ENCODE data around the gene RBM26.

The RBM26 gene

DNA sequence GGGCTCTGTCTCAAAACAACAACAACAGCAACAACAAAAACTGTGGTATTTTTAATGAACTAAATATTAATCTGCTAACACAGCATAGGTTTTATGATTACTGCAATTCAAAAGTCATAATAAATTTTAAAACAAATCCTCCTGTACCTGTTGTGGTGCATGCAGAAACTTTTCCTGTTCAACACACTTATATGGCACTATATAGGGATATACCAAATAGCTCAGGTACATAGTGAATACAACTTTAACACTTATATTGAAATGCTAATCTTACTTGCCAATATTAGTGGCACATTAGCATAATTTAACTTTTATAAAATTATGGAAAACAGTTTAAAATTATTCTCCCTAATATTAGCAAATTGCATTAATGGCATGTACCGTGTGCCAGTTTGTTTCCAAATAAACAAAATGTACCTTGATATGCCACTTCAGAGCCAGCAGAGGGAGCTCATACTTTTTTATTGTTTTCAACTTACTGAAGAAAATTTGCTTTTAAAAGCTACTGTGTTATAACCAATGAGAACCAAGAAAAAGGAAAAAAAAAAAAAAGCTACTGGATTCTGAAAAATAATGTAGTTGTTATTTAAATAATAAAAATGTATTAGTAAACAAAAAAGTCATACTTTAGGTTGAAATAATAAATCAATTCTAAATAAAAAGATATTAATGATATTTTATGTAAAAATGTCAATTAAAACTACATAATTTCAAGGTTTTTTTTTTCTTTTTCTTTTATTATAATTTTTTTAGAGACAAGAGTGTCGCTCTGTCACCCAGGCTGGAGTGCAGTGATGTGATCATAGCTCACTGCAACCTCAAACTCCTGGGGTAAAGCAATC lies 18.0 kb upstream of the RBM26 start:
- DNase-seq, result no peak

DNA sequence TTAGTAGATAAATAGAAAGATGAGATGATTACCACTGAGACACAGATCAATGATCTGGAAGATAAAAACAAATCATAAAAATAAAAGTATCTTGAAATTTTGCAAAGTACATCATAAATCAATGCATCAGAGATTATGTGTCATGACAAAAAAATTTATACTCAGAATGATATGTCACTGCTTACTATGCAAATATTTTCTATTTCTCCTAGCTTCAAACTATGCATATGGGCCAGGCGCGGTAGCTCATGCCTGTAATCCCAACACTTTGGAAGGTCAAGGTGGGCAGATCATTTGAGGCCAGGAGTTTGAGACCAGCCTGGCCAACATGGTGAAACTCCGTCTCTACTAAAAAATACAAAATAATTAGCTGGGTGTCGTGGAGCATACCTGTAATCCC lies 17.3 kb upstream of the RBM26 start:
- no peak for DNase-seq

DNA sequence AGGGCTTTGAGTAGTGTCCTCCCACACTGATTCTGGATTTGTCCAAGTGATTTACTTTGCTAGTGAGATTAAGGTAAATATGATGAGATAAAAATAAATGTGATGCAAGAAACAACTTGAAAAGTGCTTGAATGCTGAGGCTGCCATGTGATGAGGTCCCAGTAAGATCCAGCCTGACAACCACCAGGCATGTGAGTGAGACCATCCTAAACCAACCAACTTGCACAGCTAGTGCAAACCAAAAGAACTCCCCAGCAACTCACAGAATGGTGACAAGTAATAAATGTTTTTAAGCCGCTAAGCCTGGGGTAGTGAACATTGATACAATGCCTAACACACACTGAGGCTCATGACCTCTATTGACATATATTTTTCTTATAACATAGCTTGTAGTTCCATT lies 13.3 kb upstream of the RBM26 start:
- no peak for DNase-seq

DNA sequence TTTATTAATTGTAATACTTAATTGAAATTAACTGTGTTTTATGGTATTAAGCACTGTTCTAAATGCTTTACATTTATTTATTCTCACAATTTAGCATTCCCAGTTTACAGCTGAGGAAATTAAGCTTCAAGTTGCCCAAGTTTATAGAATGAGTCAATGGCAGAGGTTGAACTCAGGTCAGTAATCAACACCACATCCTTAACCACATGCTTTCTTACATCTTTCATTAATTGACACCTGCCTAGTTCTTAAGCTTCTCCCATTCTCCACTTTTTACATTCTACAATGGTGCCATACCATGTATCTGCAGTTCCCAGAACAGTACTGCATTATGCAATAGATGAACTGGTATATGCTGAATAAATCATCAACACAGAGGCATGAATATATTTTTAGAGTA lies 11.7 kb upstream of the RBM26 start:
- no peak for DNase-seq

DNA sequence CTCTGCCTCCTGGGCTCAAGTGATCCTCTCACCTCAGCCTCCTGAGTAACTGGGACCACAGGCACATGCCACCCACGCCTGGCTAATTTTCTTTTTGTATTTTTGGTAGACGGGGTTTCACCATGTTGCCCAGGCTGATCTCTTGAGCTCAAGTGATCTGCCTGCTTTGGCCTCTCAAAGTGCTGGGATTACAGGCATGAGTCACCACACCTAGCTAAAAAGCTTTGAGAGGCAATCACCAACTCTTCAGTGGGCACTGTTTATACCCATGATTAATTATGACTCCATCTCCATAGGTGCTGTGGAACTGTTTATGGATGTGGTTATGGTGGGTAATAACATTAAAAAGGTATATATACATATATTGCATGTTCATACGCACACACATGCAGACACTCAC lies 7.5 kb upstream of the RBM26 start:
- no peak for DNase-seq

DNA sequence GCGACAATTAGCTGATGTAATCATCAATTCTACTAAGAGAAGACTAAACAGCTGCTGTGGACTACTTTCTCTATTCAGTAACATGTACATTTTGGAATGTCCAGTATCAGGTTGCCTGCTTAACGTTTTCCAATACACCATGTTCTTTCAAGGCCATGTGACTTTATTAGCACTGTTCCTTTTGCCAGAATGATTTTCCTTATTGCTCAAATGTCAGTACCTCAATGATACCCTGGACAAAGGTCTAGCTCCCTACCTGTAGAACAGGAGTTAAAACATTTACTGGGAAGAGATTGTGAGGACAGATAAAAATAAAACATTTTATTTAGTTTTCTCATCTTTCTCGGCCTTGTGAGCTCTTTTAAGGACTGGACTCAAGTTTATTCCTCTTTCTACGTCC lies 3.8 kb upstream of the RBM26 start:
- DNase-seq, result no peak

DNA sequence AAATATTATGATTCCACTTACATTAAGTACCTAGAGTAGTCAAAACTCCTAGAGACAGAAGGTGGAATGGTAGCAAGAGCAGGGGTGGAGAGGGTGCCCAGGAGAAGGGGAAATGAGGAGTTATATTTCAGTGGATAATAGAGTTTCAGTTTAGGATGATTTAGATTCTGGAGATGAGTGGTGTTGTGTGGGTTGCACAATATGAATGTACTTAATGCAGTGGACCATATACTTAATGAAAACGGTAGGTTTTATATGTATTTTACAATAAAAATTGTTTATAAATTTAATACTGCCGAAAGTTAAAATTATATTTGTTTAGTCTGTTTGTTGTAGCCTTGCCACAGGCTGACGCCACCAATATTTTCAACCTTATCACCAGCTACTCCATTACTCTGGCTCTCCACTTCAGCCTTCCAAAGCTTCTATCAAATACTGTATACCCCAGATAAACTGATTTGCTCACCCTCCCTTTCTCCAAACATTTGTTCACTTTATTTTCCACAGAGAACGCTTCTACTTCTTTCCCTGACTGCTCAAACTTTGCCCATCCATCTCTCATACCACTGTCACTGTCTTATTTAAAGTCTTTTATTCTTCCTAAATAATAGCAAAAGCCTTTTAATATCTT lies 1.4 kb upstream of the RBM26 start:
- no peak for DNase-seq

DNA sequence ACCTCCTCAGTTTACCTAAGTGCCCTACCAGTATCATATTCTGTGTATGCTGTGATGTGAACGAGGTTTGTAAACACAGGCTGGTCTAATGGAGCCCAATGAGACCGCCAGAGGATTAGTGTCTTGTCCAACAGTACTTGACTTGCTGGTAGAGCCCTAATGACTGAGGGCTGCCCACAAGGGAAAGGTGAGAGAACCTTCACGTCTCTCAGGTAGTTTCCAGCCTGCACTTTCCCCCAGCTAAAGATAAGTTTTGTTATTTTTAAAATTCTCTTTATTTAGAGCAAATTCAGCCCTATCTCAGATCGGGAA lies 498 bp upstream of the RBM26 start:
- no peak for DNase-seq

DNA sequence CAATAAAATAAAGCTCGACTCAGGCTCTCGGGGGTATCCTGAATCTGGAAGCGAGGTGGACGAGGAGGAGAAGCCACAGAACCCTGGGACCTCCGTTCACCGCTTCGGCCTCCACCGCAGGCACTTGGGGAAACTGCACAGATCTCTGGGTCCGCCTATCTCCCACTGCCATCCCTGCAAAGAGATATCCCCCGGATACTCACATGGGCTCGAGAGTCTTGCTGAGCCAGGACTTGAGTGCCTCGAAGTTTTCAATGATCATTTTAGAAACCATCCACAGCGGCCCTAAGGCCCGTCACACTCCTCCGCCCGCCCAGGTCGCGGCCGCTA lies 589 bp downstream of the RBM26 start:
- no peak for DNase-seq

DNA sequence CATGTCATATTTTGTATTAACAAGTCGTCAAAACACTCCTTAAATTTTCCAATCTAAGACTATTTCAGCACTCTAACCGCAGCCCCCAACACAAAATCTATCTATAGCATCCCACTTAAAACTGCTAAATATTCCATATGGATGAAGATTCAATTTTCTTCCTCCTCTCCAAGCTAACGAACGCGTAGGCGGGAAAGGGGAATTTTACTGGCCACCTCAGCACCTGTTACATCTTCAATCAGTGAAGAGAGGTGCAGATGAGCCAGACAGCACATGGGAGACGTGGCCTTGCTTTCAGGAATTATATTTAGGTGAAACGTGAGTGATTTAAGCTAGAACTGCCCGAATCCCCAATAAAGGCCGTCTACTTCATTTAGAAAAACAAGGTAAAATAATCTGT lies 1.1 kb downstream of the RBM26 start:
- DNase-seq, result no peak

DNA sequence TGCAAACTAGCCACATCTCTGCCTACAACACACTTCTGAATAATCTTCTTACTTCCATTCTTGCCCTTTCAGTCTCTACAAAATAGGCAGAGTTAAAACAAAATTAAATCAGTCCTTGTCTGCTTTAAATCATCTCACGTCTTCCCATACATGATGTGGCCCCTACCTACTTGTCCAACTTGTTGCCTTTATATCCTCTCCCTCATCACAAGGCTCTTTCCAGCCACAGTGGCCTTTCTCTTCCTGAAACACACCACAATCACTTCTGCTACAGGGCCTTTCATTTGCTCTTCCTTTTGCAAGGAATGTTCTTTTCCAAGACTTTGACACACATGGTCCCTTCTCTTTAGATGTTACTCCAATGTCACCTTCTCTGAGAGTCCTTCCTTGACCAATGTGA lies 1.7 kb downstream of the RBM26 start:
- DNase-seq, result no peak

DNA sequence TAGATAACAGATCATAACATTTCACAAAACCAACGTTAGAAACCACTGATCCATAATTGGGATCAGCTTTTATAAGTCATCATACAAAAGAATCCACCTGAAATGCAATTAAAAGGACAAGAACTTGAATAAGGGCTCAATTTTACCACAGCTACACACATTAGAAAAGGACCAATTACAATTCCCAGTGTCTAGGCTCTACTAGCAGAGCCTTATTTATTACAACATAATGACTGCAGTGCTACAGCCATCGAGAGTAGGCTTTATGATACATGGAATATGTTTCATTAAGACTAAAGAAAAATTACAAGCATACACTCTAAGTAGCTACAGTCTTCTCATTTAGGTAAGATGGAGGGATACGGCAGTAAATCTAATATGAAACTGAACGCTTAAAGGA lies 2.9 kb downstream of the RBM26 start:
- DNase-seq, result no peak

DNA sequence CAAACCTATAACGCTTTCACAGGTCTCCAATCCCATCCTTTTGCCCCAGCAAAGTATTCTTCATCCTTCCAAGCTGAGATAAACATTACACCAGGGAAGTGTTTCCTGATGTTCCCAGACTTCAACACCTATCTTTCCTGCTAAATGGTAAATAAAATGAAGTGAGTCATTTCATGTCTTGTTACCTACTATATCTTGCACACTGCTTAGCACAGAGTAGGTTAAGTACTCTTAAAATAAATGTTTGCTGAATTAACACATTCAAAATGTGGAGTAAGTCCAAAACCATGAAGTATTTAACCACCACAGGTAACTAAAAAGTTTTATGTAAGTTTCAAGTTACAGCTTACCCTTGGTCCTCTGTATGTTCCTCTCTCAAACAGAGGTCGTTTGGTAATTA lies 3.4 kb downstream of the RBM26 start:
- no peak for DNase-seq

DNA sequence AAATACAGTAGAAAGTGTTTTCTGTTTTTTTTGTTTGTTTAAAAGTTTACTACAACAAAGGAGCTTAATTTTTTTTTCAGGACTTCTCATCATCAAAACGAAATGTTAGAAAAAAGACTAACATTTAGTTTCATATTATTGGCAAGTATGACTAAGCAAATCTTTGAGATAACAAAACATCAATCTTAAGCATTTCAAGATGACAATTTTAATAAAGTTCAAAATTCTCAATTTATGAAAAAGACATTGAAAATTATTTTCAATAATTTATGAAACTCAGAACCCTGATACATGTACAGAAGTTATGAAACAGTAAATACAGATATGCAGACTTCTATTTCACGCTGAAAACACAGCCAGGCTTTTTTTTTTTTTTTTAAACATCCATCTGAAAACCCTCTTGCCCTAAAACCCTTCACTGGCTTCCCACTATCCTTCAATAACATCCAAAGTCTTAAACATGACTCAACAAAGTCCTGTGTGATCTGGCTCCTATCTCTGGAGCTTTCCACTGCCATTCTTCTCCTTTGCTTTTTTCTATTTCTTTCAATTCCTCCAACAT lies 3.9 kb downstream of the RBM26 start:
- DNase-seq, result no peak

DNA sequence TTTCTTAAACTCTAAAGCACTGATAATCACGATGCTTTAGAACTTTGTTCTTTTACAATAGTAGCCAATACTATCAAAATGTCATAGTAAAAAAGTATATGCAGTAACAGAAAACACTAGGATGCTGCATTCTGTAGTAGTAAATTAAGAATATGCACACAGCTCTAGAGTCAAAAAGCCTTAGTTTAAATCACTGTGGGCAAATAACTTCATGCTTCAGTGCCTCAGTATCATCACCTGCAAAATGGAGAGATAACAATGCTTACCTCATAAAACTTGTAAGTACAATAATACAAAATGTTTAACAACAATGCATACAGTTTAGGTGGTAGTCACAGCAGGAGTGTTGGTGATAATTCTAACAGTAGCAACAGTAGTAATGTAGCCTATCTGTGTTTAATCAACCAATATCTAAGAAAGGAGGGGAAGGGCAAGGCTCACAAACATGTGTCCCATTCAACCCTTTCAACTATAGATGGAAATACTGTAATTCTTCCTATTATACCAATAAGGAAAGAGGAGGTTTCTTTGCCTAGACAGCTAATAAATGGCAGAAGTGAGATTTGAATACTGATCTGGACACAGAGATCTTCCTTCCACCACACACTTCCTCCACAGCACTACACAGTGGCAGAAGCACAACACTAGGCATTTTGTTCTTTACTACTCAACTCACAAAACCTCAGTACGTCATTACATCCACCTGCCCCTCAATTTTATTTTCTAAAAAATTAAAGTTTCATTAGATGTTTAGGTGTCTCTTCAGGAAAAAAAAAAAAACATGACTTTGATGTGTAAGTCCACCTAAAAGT lies 4.6 kb downstream of the RBM26 start:
- DNase-seq, result no peak

DNA sequence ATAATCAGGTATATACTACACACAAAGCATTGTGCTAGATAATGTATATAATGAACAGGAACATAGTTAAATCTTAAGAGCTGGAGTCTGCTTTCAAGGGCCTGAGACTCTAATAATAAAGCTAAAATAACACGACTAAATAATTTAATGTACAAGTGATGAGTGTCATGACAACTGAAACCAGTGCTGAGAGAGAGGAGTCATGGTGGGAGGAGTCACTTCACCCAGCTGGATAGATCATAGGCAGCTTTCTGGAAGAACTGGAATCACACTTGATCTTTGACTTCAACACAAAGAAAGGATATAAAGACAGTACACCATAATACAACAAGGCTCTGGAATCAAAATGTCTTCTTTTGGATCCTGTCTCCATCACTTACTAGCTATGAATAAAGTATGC lies 7.1 kb downstream of the RBM26 start:
- DNase-seq, result no peak

DNA sequence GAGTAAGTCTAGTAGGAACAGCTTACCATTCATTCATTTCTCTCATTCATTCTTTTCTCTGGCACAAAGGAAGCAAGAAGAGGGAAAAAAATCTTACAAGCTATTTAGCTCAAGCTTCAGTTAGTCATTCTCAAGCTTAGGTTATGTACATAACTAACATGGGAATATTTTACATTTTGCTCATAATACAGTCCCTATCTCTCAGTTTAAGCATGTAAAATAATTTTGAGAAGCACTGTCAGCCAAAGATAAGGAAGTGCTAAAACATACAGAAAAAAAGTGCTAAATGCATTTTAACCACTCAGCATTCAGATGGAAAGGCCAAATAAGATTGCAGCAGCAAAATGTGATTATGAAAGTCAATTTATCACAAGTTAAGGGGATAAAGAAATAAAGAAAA lies 7.9 kb downstream of the RBM26 start:
- DNase-seq, result no peak

DNA sequence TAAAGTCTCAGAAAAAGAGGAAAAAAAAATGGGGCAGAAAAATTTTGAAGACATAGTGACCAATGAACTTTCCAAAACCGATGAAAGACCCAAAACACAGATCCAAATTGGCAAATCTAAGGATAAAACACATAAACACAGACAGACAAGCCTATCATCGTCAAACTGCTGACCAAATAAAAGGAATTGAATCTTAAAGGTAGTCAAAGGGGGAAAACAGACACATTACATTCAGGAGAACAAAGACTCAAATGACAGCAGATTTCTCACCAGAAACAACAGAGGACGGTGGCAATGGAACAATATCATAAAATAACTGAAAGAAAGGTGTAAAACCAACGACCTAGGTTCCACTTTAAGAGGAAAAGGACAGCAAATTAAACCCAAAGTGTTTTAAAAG lies 10.2 kb downstream of the RBM26 start:
- no peak for DNase-seq

DNA sequence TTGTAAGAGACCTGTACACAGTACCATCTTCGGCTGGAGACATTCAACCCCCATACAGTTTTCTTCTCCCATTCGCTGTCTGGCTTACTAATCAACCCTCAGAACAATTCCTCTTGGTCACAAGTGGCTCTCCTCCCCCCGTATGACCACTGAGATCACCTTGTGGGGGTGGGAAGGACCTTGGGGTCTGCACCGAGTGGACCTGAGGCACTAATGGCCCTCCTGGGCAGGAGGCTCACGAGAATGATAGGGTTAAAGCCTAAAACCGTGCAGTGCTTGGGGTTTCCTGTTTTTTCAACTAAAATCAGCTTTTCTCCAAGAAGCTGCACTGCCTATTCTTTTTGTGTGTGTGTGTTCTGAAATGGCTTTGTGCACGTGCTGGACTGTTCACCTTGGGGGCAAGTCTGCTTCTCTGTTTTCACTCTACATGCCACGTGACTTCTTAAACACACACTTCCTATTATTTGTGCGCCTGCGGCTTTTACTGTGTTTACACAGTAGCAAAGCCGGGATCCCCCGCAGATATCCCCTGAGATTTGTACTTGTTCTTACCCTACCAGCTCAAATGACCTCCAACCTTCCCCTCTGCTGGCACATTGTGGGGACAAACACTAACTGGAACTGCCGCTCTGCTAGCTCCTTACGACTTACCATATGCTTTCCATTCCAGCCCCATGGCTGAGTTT lies 12.3 kb downstream of the RBM26 start:
- peak; percentile 26 for DNase-seq

DNA sequence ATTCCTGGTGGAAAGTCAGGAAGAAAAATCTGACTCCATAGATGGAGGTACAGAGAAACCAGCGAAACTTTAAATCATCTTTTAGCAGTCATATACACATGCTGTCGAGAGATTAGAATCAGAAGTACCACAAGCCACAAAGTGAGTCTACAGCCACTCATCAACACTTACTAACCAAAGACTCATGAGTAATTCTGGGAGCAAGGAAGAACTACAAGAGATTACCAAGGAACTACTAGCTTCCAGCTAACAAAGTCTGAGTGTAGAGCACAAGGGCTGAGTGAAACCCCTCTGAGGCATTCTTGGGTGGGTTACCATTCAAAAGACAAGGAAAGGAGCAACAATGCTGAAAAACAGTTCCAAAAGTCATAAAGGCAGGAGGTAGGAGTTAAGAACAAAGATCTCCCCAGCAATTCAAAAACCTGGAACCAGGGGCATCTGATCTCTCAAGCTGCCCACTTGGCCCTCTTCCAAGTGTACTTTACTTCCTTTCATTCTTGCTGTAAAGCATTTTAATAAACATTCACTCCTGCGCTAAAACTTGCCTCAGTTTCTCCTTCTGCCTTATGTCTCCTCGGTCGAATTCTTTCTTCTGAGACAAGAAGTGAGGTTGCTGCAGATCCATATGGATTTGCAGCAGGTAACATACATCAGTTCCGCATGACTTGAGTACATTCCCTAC lies 13.0 kb downstream of the RBM26 start:
- no peak for DNase-seq

DNA sequence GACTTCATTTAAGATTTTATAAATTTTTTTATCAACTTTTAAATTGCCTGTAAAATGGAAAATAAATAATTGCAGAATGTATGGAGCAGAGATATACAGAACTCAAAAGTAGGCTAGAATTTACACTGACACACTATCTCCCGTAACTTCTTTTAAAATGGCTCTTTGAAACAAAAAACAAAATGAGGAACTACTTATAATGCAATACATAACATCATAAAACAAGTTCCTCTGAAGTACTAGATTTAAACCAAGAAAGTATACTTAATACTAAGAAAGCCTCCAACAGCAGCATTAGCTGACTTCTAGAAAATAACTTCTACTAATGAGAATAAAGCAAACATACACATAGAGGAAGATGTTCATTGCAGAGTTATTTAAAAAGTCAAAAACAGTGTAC lies 17.0 kb downstream of the RBM26 start:
- no peak for DNase-seq

DNA sequence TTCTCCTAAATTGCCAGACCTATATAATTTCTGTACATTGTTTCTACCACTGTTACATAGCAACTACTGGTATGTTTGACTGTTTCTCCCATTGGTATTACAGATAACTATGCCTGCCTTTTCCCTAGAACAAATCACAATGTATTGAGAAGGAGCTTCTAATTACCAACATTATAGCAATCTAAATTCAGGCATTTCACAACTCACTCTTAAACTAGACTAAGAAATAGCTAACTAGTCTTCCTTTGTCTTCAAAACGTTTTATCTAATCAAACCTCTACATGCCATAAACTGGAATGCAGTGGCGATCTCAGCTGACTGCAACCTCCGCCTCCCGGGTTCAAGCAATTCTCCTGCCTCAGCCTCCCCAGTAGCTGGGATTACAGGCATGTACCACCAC lies 18.2 kb downstream of the RBM26 start:
- no peak for DNase-seq
